ENCODE results near the gene ZSWIM3.

The ZSWIM3 gene

GRCh38 chr20:45833030-45833882 lies 24.2 kb upstream of the ZSWIM3 start, which contains the start of gene SNX21:
Gene SNX21 (plus strand): TSS chr20:45833799. CDS start chr20:45833920, 121 bp downstream.
- peak; percentile 26 to 29 for DNase-seq

GRCh38 chr20:45833883-45834796 lies 23.3 kb upstream of the ZSWIM3 start:
- peak; percentile 41 to 48 for DNase-seq

- DNase-seq = no peak
Measured at GRCh38 chr20:45834797-45835161, 22.6 kb upstream of the ZSWIM3 start.

- no peak for DNase-seq
Measured at GRCh38 chr20:45835329-45835765, 22.1 kb upstream of the ZSWIM3 start.

GRCh38 chr20:45835825-45836224 lies 21.6 kb upstream of the ZSWIM3 start:
- no peak for DNase-seq

GRCh38 chr20:45836841-45837240 lies 20.6 kb upstream of the ZSWIM3 start:
- DNase-seq = no peak

- no peak for DNase-seq
Measured at GRCh38 chr20:45840700-45841198, 16.7 kb upstream of the ZSWIM3 start.

GRCh38 chr20:45841407-45842129 lies 15.8 kb upstream of the ZSWIM3 start:
- DNase-seq = no peak

- no peak for DNase-seq
Measured at GRCh38 chr20:45842169-45842812, 15.1 kb upstream of the ZSWIM3 start.

- no peak for DNase-seq
Measured at GRCh38 chr20:45843506-45843905, 13.9 kb upstream of the ZSWIM3 start.

- DNase-seq = no peak
Measured at GRCh38 chr20:45845452-45845851, 12.0 kb upstream of the ZSWIM3 start.

- DNase-seq = no peak
Measured at GRCh38 chr20:45848421-45848820, 9.0 kb upstream of the ZSWIM3 start.

- DNase-seq = no peak
Measured at GRCh38 chr20:45848969-45849582, 8.3 kb upstream of the ZSWIM3 start.

- no peak for DNase-seq
Measured at GRCh38 chr20:45850238-45850637, 7.2 kb upstream of the ZSWIM3 start.

GRCh38 chr20:45850926-45851325 lies 6.5 kb upstream of the ZSWIM3 start:
- DNase-seq = no peak

- DNase-seq = no peak
Measured at GRCh38 chr20:45851501-45851900, 5.9 kb upstream of the ZSWIM3 start.

- no peak for DNase-seq
Measured at GRCh38 chr20:45852326-45852725, 5.1 kb upstream of the ZSWIM3 start.

GRCh38 chr20:45853484-45853883 lies 3.9 kb upstream of the ZSWIM3 start:
- no peak for DNase-seq

- no peak for DNase-seq
Measured at GRCh38 chr20:45857882-45858216, 435 bp downstream of the ZSWIM3 start.

- DNase-seq = no peak
Measured at GRCh38 chr20:45859916-45860315, 2.5 kb downstream of the ZSWIM3 start.

- no peak for DNase-seq
Measured at GRCh38 chr20:45860560-45861220, 3.3 kb downstream of the ZSWIM3 start.
